Duodenal mucosa (tissue), 2 donors: ENCODE data around the gene LAMC2.
A peak's percentile ranks its signal among the peaks of the same experiment; 100 is the strongest.

ENCODE experiments used
- H3K27ac ChIP-seq: one replicate; pipeline ENCODE4 v1.7.0; 2013; ENCODE audit warnings: low read depth, low read length
- H3K27me3 ChIP-seq, 2 donors: one replicate each; pipeline ENCODE4 v1.7.0; 2013; ENCODE audit warnings: low read length in 2 of 2, control low read depth in 1 of 2; ENCODE audit not compliant: insufficient read depth in 2 of 2, control insufficient read depth in 1 of 2
- H3K36me3 ChIP-seq, 2 donors: one replicate each; pipeline ENCODE4 v1.7.0; 2013; ENCODE audit warnings: low read length in 2 of 2, control low read depth in 1 of 2; ENCODE audit not compliant: insufficient read depth in 2 of 2, control insufficient read depth in 1 of 2
- H3K4me1 ChIP-seq, 2 donors: one replicate each; pipeline ENCODE4 v1.7.0; 2013; ENCODE audit warnings: low read length in 2 of 2, control low read depth in 1 of 2; ENCODE audit not compliant: insufficient read depth in 2 of 2, control insufficient read depth in 1 of 2
- H3K4me3 ChIP-seq, 2 donors: one replicate each; pipeline ENCODE4 v1.7.0; 2013; ENCODE audit warnings: low read length in 2 of 2, low read depth in 1 of 2
- H3K9ac ChIP-seq, 2 donors: one replicate each; pipeline ENCODE4 v1.7.0; 2013; ENCODE audit warnings: low read length in 2 of 2, low read depth in 1 of 2
- H3K9me3 ChIP-seq, 2 donors: one replicate each; pipeline ENCODE4 v1.7.0; 2013; ENCODE audit warnings: low read length in 2 of 2, control low read depth in 1 of 2; ENCODE audit not compliant: control insufficient read depth in 1 of 2

Gene LAMC2

GRCh38 chr1:183281553-183282091, 95.6 kb downstream of the LAMC2 start:
- Histone ChIP-seq H3K4me3 (no peak overlapping the region), H3K27me3 (no peaks in the 10 kb centered on the region), H3K36me3 (no peaks in the 10 kb centered on the region), H3K9me3 (no peaks in the 10 kb centered on the region), H3K9ac (no peak overlapping the region), H3K4me1 (peaks cover 6 to 7% of the 10 kb centered on the region in 2 donors), H3K27ac (no peak overlapping the region)

- H3K4me1 ChIP-seq: peaks cover 6 to 7% of the 10 kb centered on the region in 2 donors
- no peaks in the 10 kb centered on the region for H3K36me3 ChIP-seq
- peak overlapping the region; percentile 22 for H3K27ac ChIP-seq
- H3K9me3 ChIP-seq: no peaks in the 10 kb centered on the region
- no peak overlapping the region for H3K4me3 ChIP-seq
- no peaks in the 10 kb centered on the region for H3K27me3 ChIP-seq
- no peak overlapping the region for H3K9ac ChIP-seq
These were observed 96.2 kb downstream of the LAMC2 start for GRCh38 chr1:183282101-183282855.

- H3K4me1 ChIP-seq: peaks cover 6 to 7% of the 10 kb centered on the region in 2 donors
These were observed 97.2 kb downstream of the LAMC2 start for GRCh38 chr1:183283286-183283685.

GRCh38 chr1:183284086-183284485, 98.0 kb downstream of the LAMC2 start:
- H3K9me3 ChIP-seq: no peaks in the 10 kb centered on the region
- H3K27me3 ChIP-seq: no peaks in the 10 kb centered on the region
- H3K9ac ChIP-seq: no peak overlapping the region
- peaks cover 6 to 7% of the 10 kb centered on the region in 2 donors for H3K4me1 ChIP-seq
- no peak overlapping the region for H3K27ac ChIP-seq
- no peak overlapping the region for H3K4me3 ChIP-seq
- H3K36me3 ChIP-seq: no peaks in the 10 kb centered on the region

More at GRCh38 chr1:183283286-183283685, 97.2 kb downstream of the LAMC2 start:
- Histone ChIP-seq H3K4me3 (no peak overlapping the region), H3K27me3 (no peaks in the 10 kb centered on the region), H3K9ac (no peak overlapping the region), H3K9me3 (no peaks in the 10 kb centered on the region), H3K36me3 (no peaks in the 10 kb centered on the region), H3K27ac (no peak overlapping the region)

GRCh38 chr1:183285256-183285655, 99.2 kb downstream of the LAMC2 start:
- no peak overlapping the region for H3K27ac ChIP-seq
- no peaks in the 10 kb centered on the region for H3K9me3 ChIP-seq
- no peaks in the 10 kb centered on the region for H3K27me3 ChIP-seq
- no peaks in the 10 kb centered on the region for H3K36me3 ChIP-seq
- H3K9ac ChIP-seq: no peak overlapping the region
- H3K4me3 ChIP-seq: no peak overlapping the region
- H3K4me1 ChIP-seq: peaks cover 6 to 7% of the 10 kb centered on the region in 2 donors

- no peaks in the 10 kb centered on the region for H3K27me3 ChIP-seq
- H3K9ac ChIP-seq: no peak overlapping the region
- peaks cover 6 to 7% of the 10 kb centered on the region in 2 donors for H3K4me1 ChIP-seq
- H3K4me3 ChIP-seq: no peak overlapping the region
- H3K9me3 ChIP-seq: no peaks in the 10 kb centered on the region
- H3K27ac ChIP-seq: no peak overlapping the region
- H3K36me3 ChIP-seq: no peaks in the 10 kb centered on the region
These were observed 99.7 kb downstream of the LAMC2 start for GRCh38 chr1:183285746-183286145.

- H3K27me3 ChIP-seq: no peaks in the 10 kb centered on the region
- no peak overlapping the region for H3K9ac ChIP-seq
- no peak overlapping the region for H3K4me3 ChIP-seq
- no peak overlapping the region for H3K27ac ChIP-seq
- H3K9me3 ChIP-seq: no peaks in the 10 kb centered on the region
- H3K36me3 ChIP-seq: no peaks in the 10 kb centered on the region
- no peaks in the 10 kb centered on the region for H3K4me1 ChIP-seq
These were observed 101.2 kb downstream of the LAMC2 start for GRCh38 chr1:183287191-183287675.

- Histone ChIP-seq H3K27ac (no peak overlapping the region), H3K27me3 (no peaks in the 10 kb centered on the region), H3K9ac (no peak overlapping the region), H3K9me3 (no peaks in the 10 kb centered on the region), H3K4me3 (no peak overlapping the region), H3K4me1 (no peaks in the 10 kb centered on the region), H3K36me3 (no peaks in the 10 kb centered on the region)
These were observed 102.5 kb downstream of the LAMC2 start for GRCh38 chr1:183288583-183288982.

GRCh38 chr1:183289051-183289496, 103.0 kb downstream of the LAMC2 start:
- H3K27ac ChIP-seq: no peak overlapping the region
- no peak overlapping the region for H3K4me3 ChIP-seq
- no peak overlapping the region for H3K9ac ChIP-seq
- H3K36me3 ChIP-seq: no peaks in the 10 kb centered on the region
- no peaks in the 10 kb centered on the region for H3K27me3 ChIP-seq
- H3K4me1 ChIP-seq: no peaks in the 10 kb centered on the region
- H3K9me3 ChIP-seq: no peaks in the 10 kb centered on the region

GRCh38 chr1:183290628-183291027, 104.6 kb downstream of the LAMC2 start:
- Histone ChIP-seq H3K27me3 (no peaks in the 10 kb centered on the region), H3K4me3 (no peak overlapping the region), H3K4me1 (no peaks in the 10 kb centered on the region), H3K27ac (no peak overlapping the region), H3K9ac (no peak overlapping the region), H3K36me3 (no peaks in the 10 kb centered on the region), H3K9me3 (no peaks in the 10 kb centered on the region)
